Uterus (tissue), 2 donors: ENCODE results near the gene FAR1.
"Not testable (repeated sequence)": the region's sequence is repeated elsewhere in the genome, so short reads cannot be mapped to it uniquely, and the experiment has no call there.

Experiments used
- CTCF ChIP-seq, 4 experiments: fragments of 200-600 bp in 2 of 4; fragments of 450-650 bp in 2 of 4; sonication (generic) in 2 of 4; IDR thresholded peaks; one replicate each; pipeline ENCODE4 v1.5.1; 2016 to 2019; ENCODE audit warnings: antibody characterized with exemption in 4 of 4, mild to moderate bottlenecking in 2 of 4, moderate library complexity in 1 of 4
- POLR2A ChIP-seq, 2 donors: fragments of 450-650 bp; IDR thresholded peaks; one replicate each; pipeline ENCODE4 v1.6.1; 2016; ENCODE audit warnings: antibody characterized with exemption in 2 of 2, mild to moderate bottlenecking in 1 of 2, moderate library complexity in 1 of 2

DNA sequence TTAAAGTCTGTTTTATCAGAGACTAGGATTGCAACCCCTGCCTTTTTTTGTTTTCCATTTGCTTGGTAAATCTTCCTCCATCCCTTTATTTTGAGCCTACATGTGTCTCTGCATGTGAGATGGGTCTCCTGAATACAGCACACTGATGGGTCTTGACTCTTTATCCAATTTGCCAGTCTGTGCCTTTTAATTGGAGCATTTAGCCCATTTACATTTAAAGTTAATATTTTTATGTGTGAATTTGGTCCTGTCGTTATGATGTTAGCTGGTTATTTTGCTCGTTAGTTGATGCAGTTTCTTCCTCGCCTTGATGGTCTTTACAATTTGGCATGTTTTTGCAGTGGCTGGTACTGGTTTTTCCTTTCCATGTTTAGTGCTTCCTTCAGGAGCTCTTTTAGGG, 41.6 kb upstream of the FAR1 start:
- TF ChIP-seq CTCF, POLR2A (IDR thresholded peaks at IDR 0.05): not testable (repeated sequence)
